Erythroblast (primary cell): ENCODE results near the gene WWP2.

Experiments
- GATA1 ChIP-seq: IDR thresholded peaks from 2 replicates; pipeline ENCODE4 v1.6.1; 2011; ENCODE audit warnings: low read depth, mild to moderate bottlenecking, control low read depth, low read length, moderate library complexity
- POLR2A ChIP-seq: IDR thresholded peaks from 2 replicates; pipeline ENCODE4 v1.6.1; 2011; ENCODE audit warnings: mild to moderate bottlenecking, low read length

- TF ChIP-seq POLR2A (no peak), GATA1 (no peak)
Observed at GRCh38 chr16:69816996-69817395, 54.9 kb downstream of the WWP2 start.
